ENCODE data around the gene CDH4.

Gene CDH4

GRCh38 chr20:61301711-61302525 is 49.9 kb downstream of the CDH4 start:
- DNase-seq (ENCODE audit: low read depth), result no peak

GRCh38 chr20:61303217-61303616 is 51.2 kb downstream of the CDH4 start:
- no peak for DNase-seq (ENCODE audit: low read depth)

GRCh38 chr20:61303675-61304074 is 51.6 kb downstream of the CDH4 start:
- DNase-seq (ENCODE audit: low read depth), result no peak

- no peak for DNase-seq (ENCODE audit: low read depth)
Observed at GRCh38 chr20:61304750-61305149, 52.7 kb downstream of the CDH4 start.

- DNase-seq (ENCODE audit: low read depth), result no peak
Observed at GRCh38 chr20:61306937-61307475, 54.9 kb downstream of the CDH4 start.

GRCh38 chr20:61307686-61308476 is 55.8 kb downstream of the CDH4 start:
- DNase-seq (ENCODE audit: low read depth), result no peak

- DNase-seq (ENCODE audit: low read depth), result no peak
Observed at GRCh38 chr20:61308477-61308774, 56.4 kb downstream of the CDH4 start.

- DNase-seq (ENCODE audit: low read depth), result no peak
Observed at GRCh38 chr20:61310954-61311353, 58.9 kb downstream of the CDH4 start.

GRCh38 chr20:61311656-61312387 is 59.8 kb downstream of the CDH4 start:
- no peak for DNase-seq (ENCODE audit: low read depth)

- no peak for DNase-seq (ENCODE audit: low read depth)
Observed at GRCh38 chr20:61312925-61313324, 60.9 kb downstream of the CDH4 start.

- no peak for DNase-seq (ENCODE audit: low read depth)
Observed at GRCh38 chr20:61313396-61313795, 61.3 kb downstream of the CDH4 start.

- DNase-seq (ENCODE audit: low read depth), result no peak
Observed at GRCh38 chr20:61314326-61315010, 62.4 kb downstream of the CDH4 start.

GRCh38 chr20:61315319-61315718 is 63.3 kb downstream of the CDH4 start:
- DNase-seq (ENCODE audit: low read depth), result no peak

GRCh38 chr20:61316346-61316745 is 64.3 kb downstream of the CDH4 start:
- no peak for DNase-seq (ENCODE audit: low read depth)

GRCh38 chr20:61317966-61318530 is 66.0 kb downstream of the CDH4 start:
- no peak for DNase-seq (ENCODE audit: low read depth)

- no peak for DNase-seq (ENCODE audit: low read depth)
Observed at GRCh38 chr20:61320691-61321425, 68.8 kb downstream of the CDH4 start.

- DNase-seq (ENCODE audit: low read depth), result no peak
Observed at GRCh38 chr20:61321481-61321880, 69.4 kb downstream of the CDH4 start.

- DNase-seq (ENCODE audit: low read depth), result no peak
Observed at GRCh38 chr20:61322151-61322865, 70.2 kb downstream of the CDH4 start.

- no peak for DNase-seq (ENCODE audit: low read depth)
Observed at GRCh38 chr20:61324906-61325305, 72.8 kb downstream of the CDH4 start.

GRCh38 chr20:61325718-61326117 is 73.7 kb downstream of the CDH4 start:
- DNase-seq (ENCODE audit: low read depth), result no peak
